Putamen (tissue), 1 donor: ENCODE results near the gene CCL4L2.
"Not testable (repeated sequence)": the region's sequence is repeated elsewhere in the genome, so short reads cannot be mapped to it uniquely, and the experiment has no call there.

Source experiments
- DNase-seq: peaks from one replicate; pipeline ENCODE4 v3.0.0-alpha.2; 2016; ENCODE audit warnings: low spot score

CCL4L2 gene

DNA sequence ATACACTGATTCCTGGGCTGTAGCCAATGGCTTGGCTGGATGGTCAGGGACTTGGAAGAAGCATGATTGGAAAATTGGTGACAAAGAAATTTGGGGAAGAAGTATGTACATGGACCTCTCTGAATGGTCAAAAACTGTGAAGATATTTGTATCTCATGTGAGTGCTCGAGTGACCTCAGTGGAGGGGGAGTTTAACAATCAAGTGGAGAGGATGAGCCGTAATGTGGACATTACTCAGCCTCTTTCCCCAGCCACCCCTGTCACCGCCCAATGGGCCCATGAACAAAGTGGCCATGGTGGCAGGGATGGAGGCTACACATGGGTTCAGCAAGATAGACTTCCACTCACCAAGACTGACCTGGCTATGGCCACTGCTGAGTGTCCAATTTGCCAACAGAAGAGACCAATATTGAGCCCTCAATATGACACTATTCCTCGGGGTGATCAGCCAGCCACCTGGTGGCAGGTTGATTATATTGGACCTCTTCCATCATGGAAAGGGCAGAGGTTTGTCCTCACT lies 10.8 kb downstream of the CCL4L2 start:
- not testable (repeated sequence) for DNase-seq

GRCh38 chr17:36222967-36223366 lies 12.1 kb downstream of the CCL4L2 start:
- not testable (repeated sequence) for DNase-seq

GRCh38 chr17:36229644-36230043 lies 18.8 kb downstream of the CCL4L2 start:
- not testable (repeated sequence) for DNase-seq

GRCh38 chr17:36242046-36242445 lies 31.2 kb downstream of the CCL4L2 start:
- not testable (repeated sequence) for DNase-seq
